A673 (cell line): Measurements from ENCODE around the gene STAC3. TPM values are rescaled to one million over a fixed set of nuclear protein-coding genes. Genes with fewer than 3 reads are reported as not detected.

Experiments used
- BruUV-seq: library from RNA; stranded (reverse); fragments of 400-500 nt; replicated peaks from 2 replicates; lab custom pipeline; 2021; lab: Mats Ljungman, UMichigan
- CTCF ChIA-PET: fragments of 300-600 bp; sonication (Branson Sonifier 250); formaldehyde crosslinking; loops from one replicate; lab custom pipeline; 2022; ENCODE audit warnings: antibody characterized with exemption; lab: Charles Lee
- POLR2A ChIA-PET: fragments of 300-600 bp; sonication (Branson Sonifier 250); formaldehyde crosslinking; loops from one replicate; lab custom pipeline; 2022; ENCODE audit warnings: antibody characterized with exemption; ENCODE audit not compliant: low non-redundant PET; lab: Charles Lee
- DNase-seq: peaks from one replicate; pipeline ENCODE4 v3.0.0-alpha.2; 2015; ENCODE audit warnings: low spot score
- H3K27ac ChIP-seq: fragments of 200-600 bp; sonication (generic); 2 replicates; pipeline ENCODE4 v1.5.1; 2016; ENCODE audit warnings: mixed run types, low read depth, mild to moderate bottlenecking, mixed read lengths, antibody characterized with exemption, low read length; ENCODE audit not compliant: poor library complexity, severe bottlenecking
- H3K27me3 ChIP-seq: fragments of 200-600 bp; sonication (generic); replicated peaks from 2 replicates; pipeline ENCODE4 v1.6.1; 2017; ENCODE audit warnings: mixed run types, low read depth, mild to moderate bottlenecking, mixed read lengths, antibody characterized with exemption, low read length; ENCODE audit not compliant: insufficient read depth, poor library complexity
- H3K36me3 ChIP-seq: fragments of 200-600 bp; sonication (generic); 2 replicates; pipeline ENCODE4 v1.6.1; 2016; ENCODE audit warnings: mixed run types, mild to moderate bottlenecking, mixed read lengths, antibody characterized with exemption, low read length; ENCODE audit not compliant: insufficient read depth, poor library complexity, severe bottlenecking
- H3K4me1 ChIP-seq: fragments of 200-600 bp; sonication (generic); 2 replicates; pipeline ENCODE4 v1.6.1; 2017; ENCODE audit warnings: mixed run types, mild to moderate bottlenecking, mixed read lengths, antibody characterized with exemption, low read length; ENCODE audit not compliant: insufficient read depth, poor library complexity, severe bottlenecking
- H3K4me3 ChIP-seq: fragments of 200-600 bp; sonication (generic); 2 replicates; pipeline ENCODE4 v1.5.1; 2016; ENCODE audit warnings: low read depth, mixed run types, mild to moderate bottlenecking, mixed read lengths, low read length; ENCODE audit not compliant: poor library complexity, severe bottlenecking
- H3K9me3 ChIP-seq: fragments of 200-600 bp; sonication (generic); 2 replicates; pipeline ENCODE4 v1.6.1; 2016; ENCODE audit warnings: mixed run types, low read depth, mild to moderate bottlenecking, mixed read lengths, antibody characterized with exemption, low read length; ENCODE audit not compliant: poor library complexity, severe bottlenecking
- EZH2 ChIP-seq: fragments of 200-600 bp; sonication (generic); IDR thresholded peaks from 2 replicates; pipeline ENCODE4 v1.6.1; 2017; ENCODE audit warnings: borderline replicate concordance, low read depth, mild to moderate bottlenecking, mixed read lengths, antibody characterized with exemption, low read length; ENCODE audit not compliant: poor library complexity, severe bottlenecking
- intact Hi-C: fragments of 100-400 bp; cut with micrococcal nuclease; formaldehyde crosslinking; loops from one replicate; pipeline ENCODE4 v1.10.0; 2022; ENCODE audit not compliant: unreplicated experiment
- total RNA-seq: library from RNA; stranded (reverse); gene quantifications from 2 replicates; pipeline ENCODE4 v1.2.3, GENCODE V29; 2021
- TF ChIP-seq, protein P1 (sequence below): fragments of 300-800, 200-600 bp; sonication (generic); conservative IDR thresholded peaks from 2 replicates; pipeline ENCODE4 v1.5.1; 2017; ENCODE audit warnings: low read depth, mild to moderate bottlenecking, antibody characterized with exemption, low read length, moderate library complexity, mixed read lengths

STAC3 gene
- total RNA-seq, 1 experiment from 2014 or later: 7.0 TPM

DNA sequence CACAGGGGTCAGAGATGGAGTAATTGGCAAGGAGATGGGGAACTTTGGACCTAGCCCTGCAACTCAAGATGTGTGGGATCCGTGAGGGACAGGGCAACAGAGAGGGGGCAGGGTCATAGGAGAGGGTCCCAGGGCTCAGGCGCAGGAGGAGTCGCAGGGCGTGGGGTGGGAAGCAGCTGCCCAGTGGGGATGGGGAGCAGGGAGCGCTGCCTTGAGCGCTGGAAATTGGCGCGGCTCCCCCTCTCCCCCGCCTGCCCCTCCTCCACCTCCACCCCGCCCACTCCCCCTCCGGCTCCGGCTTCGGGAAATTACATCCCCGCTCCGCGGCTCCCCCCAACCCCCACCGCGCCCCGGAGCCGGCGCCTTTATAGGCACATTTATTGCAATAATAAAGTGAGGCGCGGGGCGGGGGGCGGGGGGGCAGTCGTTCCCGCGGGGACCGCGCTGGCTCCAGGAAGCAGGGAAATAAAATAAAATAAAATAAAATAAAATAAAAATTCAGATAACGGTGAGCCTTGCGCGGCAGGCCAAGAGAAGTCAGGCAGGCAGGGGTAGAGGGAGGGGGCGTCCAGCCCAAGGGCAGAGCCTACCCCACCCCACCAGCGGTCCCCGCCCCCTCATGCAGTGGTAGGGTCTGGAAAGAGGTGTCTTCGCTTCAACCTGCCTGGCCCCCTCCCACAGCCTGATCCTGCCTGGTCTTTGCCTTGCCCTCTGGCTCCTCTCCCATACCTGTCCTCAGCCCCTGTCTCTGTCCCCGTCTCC lies 30.8 kb downstream of the STAC3 start:
- intact Hi-C loops: no loop called here
- TF ChIP-seq, protein P1, sequence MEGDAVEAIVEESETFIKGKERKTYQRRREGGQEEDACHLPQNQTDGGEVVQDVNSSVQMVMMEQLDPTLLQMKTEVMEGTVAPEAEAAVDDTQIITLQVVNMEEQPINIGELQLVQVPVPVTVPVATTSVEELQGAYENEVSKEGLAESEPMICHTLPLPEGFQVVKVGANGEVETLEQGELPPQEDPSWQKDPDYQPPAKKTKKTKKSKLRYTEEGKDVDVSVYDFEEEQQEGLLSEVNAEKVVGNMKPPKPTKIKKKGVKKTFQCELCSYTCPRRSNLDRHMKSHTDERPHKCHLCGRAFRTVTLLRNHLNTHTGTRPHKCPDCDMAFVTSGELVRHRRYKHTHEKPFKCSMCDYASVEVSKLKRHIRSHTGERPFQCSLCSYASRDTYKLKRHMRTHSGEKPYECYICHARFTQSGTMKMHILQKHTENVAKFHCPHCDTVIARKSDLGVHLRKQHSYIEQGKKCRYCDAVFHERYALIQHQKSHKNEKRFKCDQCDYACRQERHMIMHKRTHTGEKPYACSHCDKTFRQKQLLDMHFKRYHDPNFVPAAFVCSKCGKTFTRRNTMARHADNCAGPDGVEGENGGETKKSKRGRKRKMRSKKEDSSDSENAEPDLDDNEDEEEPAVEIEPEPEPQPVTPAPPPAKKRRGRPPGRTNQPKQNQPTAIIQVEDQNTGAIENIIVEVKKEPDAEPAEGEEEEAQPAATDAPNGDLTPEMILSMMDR: no peak
- TF ChIP-seq EZH2: no peak
- CTCF ChIA-PET: no interaction called here
- BruUV-seq: no TSS peak
- Histone ChIP-seq H3K27ac (no peak overlapping the region), H3K4me1 (peaks cover 42% of the 10 kb centered on the region), H3K9me3 (no peaks in the 10 kb centered on the region), H3K36me3 (no peaks in the 10 kb centered on the region), H3K27me3 (peaks cover 12% of the 10 kb centered on the region), H3K4me3 (no peak overlapping the region)
- POLR2A ChIA-PET: no interaction called here
- DNase-seq: no peak

DNA sequence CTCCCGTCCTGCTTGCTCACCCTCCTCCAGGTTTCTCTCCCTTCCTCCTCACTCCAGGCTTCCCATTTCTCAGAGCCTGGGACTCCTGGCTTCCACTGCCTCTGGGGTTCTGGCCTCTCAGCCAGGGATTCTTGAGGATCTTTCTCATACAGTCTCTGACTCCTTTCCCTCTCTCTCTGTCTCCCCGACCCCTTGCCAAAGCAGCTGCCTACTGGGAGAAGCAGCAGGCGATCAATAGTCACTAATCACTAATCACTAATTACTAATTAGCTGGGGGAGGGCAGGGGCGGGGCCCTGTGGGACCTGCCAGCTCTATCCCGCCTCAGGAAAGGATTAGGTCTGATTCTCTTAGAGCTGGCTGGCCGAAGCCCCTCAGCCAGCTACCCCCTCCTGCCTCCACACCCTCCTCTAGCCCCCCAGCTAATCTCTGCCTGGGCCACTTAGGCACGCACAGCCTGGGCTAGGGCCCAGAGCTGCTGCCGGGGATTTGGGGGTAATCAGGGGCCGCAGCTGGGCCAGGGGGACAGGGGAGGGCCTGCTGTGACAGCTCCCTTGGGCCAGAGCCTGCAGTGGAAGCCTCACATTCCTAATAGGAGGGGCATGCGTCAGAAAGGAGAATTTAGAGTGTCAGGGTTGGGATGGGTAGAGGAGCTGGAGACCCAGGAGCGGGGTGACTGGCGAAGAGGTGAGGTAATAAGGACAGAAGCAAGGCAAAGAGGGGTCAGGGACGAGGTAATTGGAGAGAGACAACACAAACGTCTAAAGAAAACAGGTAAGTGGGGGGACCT lies 31.6 kb downstream of the STAC3 start:
- no peak for DNase-seq
- ChIA-PET POLR2A (no interaction called here), CTCF (no interaction called here)
- BruUV-seq: no TSS peak
- intact Hi-C loops: no loop called here
- peaks cover 46% of the 10 kb centered on the region for H3K4me1 ChIP-seq
- H3K4me3 ChIP-seq: no peak overlapping the region
- H3K36me3 ChIP-seq: no peaks in the 10 kb centered on the region
- peaks cover 19% of the 10 kb centered on the region for H3K27me3 ChIP-seq
- no peak overlapping the region for H3K27ac ChIP-seq
- H3K9me3 ChIP-seq: no peaks in the 10 kb centered on the region
- TF ChIP-seq, protein P1: no peak
- TF ChIP-seq EZH2: no peak

DNA sequence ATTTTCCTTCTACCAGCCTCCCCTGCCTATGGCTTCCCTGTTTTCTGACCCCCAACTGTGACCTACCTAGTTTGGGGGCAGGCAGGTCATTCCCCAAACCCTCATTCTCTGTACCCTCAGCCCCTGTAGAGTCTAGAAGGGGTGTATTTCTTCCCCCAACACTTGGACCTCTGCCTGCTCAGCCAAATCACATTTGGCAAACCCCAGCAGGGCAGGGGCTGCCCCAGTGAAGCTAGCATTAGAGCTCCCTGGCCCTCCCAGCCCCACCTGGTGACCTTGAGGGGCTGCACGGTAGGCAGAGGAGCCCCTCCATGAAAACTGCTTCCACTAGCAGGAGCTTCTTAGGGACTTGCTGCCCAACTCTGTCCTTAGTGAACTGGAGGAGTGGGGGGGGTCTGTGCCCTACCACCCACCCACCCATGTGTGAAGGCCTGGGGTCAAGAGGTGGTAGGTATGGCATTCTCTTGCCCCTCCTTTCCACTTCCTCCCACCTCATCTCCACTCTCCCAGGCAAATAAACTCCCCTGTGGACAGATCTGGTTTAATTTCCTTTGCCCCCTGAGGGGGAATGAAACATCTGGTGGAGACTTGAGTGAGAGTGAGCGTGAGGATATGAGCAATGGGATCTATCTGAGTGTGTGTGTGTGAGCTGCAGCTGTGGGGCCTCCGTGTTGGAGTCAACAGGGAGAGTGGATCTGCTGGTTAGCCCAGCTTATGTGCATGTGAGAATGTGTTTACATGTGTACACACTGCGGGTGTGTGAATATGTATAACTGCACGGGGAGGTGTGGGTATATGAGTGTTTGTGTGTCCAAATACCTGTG lies 32.7 kb downstream of the STAC3 start:
- CTCF ChIA-PET: interaction anchor here (1.0 to 1.2 kb wide), 3 partner anchors 20 to 24 kb away, joined by 4 to 6 read pairs (median 5); no protein-coding TSS in a partner anchor
- peaks cover 57% of the 10 kb centered on the region for H3K4me1 ChIP-seq
- TF ChIP-seq, protein P1: no peak
- no peak for TF ChIP-seq EZH2
- peaks cover 19% of the 10 kb centered on the region for H3K27me3 ChIP-seq
- POLR2A ChIA-PET: interaction anchor here (0.6 kb wide), 1 partner anchor 20 kb away, joined by 5 read pairs; no protein-coding TSS in a partner anchor
- H3K27ac ChIP-seq: no peak overlapping the region
- no TSS peak for BruUV-seq
- H3K4me3 ChIP-seq: no peak overlapping the region
- intact Hi-C loops: no loop called here
- no peaks in the 10 kb centered on the region for H3K9me3 ChIP-seq
- no peaks in the 10 kb centered on the region for H3K36me3 ChIP-seq
- DNase-seq: no peak
